ENCODE data around the gene TCFL5. TPM values are rescaled to one million over a fixed set of nuclear protein-coding genes. Genes with fewer than 3 reads are reported as not detected.

The TCFL5 gene
- total RNA-seq, 1 experiment from 2014 or later = 15.1 TPM

DNA sequence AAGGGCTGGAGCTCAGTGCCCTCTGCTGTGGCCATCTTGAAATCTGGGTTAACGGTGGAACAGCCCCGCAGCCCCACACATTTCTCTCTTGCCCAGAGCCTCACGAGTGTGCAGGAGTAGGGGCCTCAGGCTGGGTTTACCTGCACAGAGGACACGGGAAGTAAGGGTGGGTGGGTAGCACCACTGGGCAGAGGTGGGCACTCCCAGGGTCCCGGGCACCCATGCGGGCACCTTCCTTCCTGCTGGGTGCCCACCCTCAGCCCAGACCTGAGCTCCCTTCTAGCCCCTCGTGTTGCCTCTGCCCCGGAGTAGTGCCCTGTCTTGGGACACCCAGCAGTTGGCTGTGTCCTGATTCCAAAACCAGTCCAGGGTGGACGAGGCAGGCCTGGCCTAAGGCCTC lies 33.6 kb downstream of the TCFL5 start:
- Histone ChIP-seq H3K9me3 (no peaks in the 10 kb centered on the region), H3K36me3 (ENCODE audit: control insufficient read depth, insufficient read depth, low read length) (no peaks in the 10 kb centered on the region), H3K4me3 (ENCODE audit: low read depth, low read length) (no peak overlapping the region), H3K4me1 (peaks cover 9% of the 10 kb centered on the region), H3K27me3 (replicated peaks; ENCODE audit: control insufficient read depth, insufficient read depth, low read length) (no peaks in the 10 kb centered on the region)
- POLR2A ChIA-PET = no interaction called here
- intact Hi-C loops (cut with micrococcal nuclease; ENCODE audit: unreplicated experiment) = no loop called here
- no peaks in the 10 kb centered on the region for H3K36me3 Mint-ChIP-seq (ENCODE audit: insufficient read depth, unreplicated experiment)
- no peak for DNase-seq
- no TSS peak for BruUV-seq (replicated peaks)
- H3K9me3 Mint-ChIP-seq (ENCODE audit: unreplicated experiment) = no peaks in the 10 kb centered on the region
- H3K4me3 Mint-ChIP-seq (ENCODE audit: unreplicated experiment) = no peak overlapping the region
- no peaks in the 10 kb centered on the region for H3K27me3 Mint-ChIP-seq (ENCODE audit: insufficient read depth, unreplicated experiment)
- TF ChIP-seq CTCF (IDR thresholded peaks at IDR 0.05; ENCODE audit: insufficient read depth in 1 of 2, low read depth in 1 of 2, low read length in 1 of 2, severe bottlenecking in 1 of 2, unreplicated experiment in 1 of 2) = no peak
- CTCF ChIA-PET = interaction anchor here (0.6 kb wide), 1 partner anchor 34 kb away, joined by 5 read pairs; no protein-coding TSS in a partner anchor
- H3K27ac Mint-ChIP-seq (ENCODE audit: unreplicated experiment) = no peak overlapping the region
- peaks cover 9% of the 10 kb centered on the region for H3K4me1 Mint-ChIP-seq (ENCODE audit: low read depth, unreplicated experiment)

DNA sequence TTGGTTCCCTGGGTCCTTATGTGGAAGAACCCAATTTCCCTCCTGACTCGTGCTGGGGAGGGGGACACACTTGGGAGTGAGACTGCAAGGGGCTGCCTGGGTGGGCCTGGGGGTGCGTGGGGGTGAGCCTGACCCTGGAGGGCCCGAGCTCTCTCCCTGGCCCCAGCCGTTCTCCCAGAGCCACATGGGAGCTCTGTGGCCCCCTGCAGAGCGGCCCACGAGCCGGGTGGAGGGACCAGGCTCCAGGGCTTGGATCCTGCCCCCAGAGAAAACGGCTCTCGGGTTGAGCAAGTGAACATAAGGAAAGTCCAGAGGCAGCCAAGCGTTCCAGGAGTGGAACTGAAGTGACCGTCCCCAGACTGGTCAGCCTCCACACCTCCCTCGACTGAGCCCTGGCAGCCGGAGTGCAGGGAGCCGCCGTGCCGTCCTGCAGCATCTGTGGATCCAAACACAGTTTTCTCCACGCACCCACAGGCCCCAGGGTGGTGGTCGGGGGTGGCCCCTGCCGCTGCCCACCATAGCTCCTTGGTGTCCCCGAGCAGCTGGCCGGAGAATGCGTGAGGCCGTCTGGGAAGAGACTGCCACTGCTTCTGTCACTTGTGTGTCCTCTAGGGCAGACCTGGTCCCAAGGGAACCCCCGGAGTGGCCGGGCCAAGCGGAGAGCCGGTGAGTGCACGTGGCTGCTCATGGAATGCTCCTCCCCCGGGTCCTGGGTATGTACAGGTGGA lies 34.1 kb downstream of the TCFL5 start:
- no peak for TF ChIP-seq CTCF (IDR thresholded peaks at IDR 0.05; ENCODE audit: insufficient read depth in 1 of 2, low read depth in 1 of 2, low read length in 1 of 2, severe bottlenecking in 1 of 2, unreplicated experiment in 1 of 2)
- ChIA-PET POLR2A (no interaction called here), CTCF (interaction anchor here (0.6 kb wide), 2 partner anchors 33 to 116 kb away, joined by 3 to 5 read pairs; no protein-coding TSS in a partner anchor)
- intact Hi-C loops (cut with micrococcal nuclease; ENCODE audit: unreplicated experiment) = no loop called here
- no peak overlapping the region for H3K4me3 Mint-ChIP-seq (ENCODE audit: unreplicated experiment)
- H3K9me3 Mint-ChIP-seq (ENCODE audit: unreplicated experiment) = no peaks in the 10 kb centered on the region
- no peaks in the 10 kb centered on the region for H3K27me3 Mint-ChIP-seq (ENCODE audit: insufficient read depth, unreplicated experiment)
- no peak for DNase-seq
- Histone ChIP-seq H3K27me3 (replicated peaks; ENCODE audit: control insufficient read depth, insufficient read depth, low read length) (no peaks in the 10 kb centered on the region), H3K4me1 (peaks cover 9% of the 10 kb centered on the region), H3K36me3 (ENCODE audit: control insufficient read depth, insufficient read depth, low read length) (no peaks in the 10 kb centered on the region), H3K4me3 (ENCODE audit: low read depth, low read length) (no peak overlapping the region), H3K9me3 (no peaks in the 10 kb centered on the region)
- no peak overlapping the region for H3K27ac Mint-ChIP-seq (ENCODE audit: unreplicated experiment)
- no peaks in the 10 kb centered on the region for H3K36me3 Mint-ChIP-seq (ENCODE audit: insufficient read depth, unreplicated experiment)
- BruUV-seq (replicated peaks) = no TSS peak
- peaks cover 4% of the 10 kb centered on the region for H3K4me1 Mint-ChIP-seq (ENCODE audit: low read depth, unreplicated experiment)

GRCh38 chr20:62826646-62827310 lies 34.8 kb downstream of the TCFL5 start:
- Histone ChIP-seq H3K36me3 (ENCODE audit: control insufficient read depth, insufficient read depth, low read length) (no peaks in the 10 kb centered on the region), H3K4me1 (peaks cover 8% of the 10 kb centered on the region), H3K27me3 (replicated peaks; ENCODE audit: control insufficient read depth, insufficient read depth, low read length) (no peaks in the 10 kb centered on the region), H3K4me3 (ENCODE audit: low read depth, low read length) (no peak overlapping the region), H3K9me3 (no peaks in the 10 kb centered on the region)
- ChIA-PET POLR2A (no interaction called here), CTCF (interaction anchor here (0.6 kb wide), 1 partner anchor 115 kb away, joined by 3 read pairs; no protein-coding TSS in a partner anchor)
- Mint-ChIP-seq H3K4me3 (ENCODE audit: unreplicated experiment) (no peak overlapping the region), H3K9me3 (ENCODE audit: unreplicated experiment) (no peaks in the 10 kb centered on the region), H3K4me1 (ENCODE audit: low read depth, unreplicated experiment) (no peaks in the 10 kb centered on the region), H3K36me3 (ENCODE audit: insufficient read depth, unreplicated experiment) (no peaks in the 10 kb centered on the region), H3K27me3 (ENCODE audit: insufficient read depth, unreplicated experiment) (no peaks in the 10 kb centered on the region), H3K27ac (ENCODE audit: unreplicated experiment) (no peak overlapping the region)
- intact Hi-C loops (cut with micrococcal nuclease; ENCODE audit: unreplicated experiment) = no loop called here
- no peak for DNase-seq
- no TSS peak for BruUV-seq (replicated peaks)
- TF ChIP-seq CTCF (IDR thresholded peaks at IDR 0.05; ENCODE audit: insufficient read depth in 1 of 2, low read depth in 1 of 2, low read length in 1 of 2, severe bottlenecking in 1 of 2, unreplicated experiment in 1 of 2) = no peak

Measured in Caco-2 (cell line).